Measurements from ENCODE around the gene ANKRD10.

- TF ChIP-seq, protein P1, sequence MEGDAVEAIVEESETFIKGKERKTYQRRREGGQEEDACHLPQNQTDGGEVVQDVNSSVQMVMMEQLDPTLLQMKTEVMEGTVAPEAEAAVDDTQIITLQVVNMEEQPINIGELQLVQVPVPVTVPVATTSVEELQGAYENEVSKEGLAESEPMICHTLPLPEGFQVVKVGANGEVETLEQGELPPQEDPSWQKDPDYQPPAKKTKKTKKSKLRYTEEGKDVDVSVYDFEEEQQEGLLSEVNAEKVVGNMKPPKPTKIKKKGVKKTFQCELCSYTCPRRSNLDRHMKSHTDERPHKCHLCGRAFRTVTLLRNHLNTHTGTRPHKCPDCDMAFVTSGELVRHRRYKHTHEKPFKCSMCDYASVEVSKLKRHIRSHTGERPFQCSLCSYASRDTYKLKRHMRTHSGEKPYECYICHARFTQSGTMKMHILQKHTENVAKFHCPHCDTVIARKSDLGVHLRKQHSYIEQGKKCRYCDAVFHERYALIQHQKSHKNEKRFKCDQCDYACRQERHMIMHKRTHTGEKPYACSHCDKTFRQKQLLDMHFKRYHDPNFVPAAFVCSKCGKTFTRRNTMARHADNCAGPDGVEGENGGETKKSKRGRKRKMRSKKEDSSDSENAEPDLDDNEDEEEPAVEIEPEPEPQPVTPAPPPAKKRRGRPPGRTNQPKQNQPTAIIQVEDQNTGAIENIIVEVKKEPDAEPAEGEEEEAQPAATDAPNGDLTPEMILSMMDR (IDR thresholded peaks at IDR 0.05) = no peak
- no peak for TF ChIP-seq POLR2A (IDR thresholded peaks at IDR 0.05)
Observed at GRCh38 chr13:110863685-110864084, 51.2 kb downstream of the ANKRD10 start.
